ENCODE results near the gene MYCN. TPM values are rescaled to one million over a fixed set of nuclear protein-coding genes. Genes with fewer than 3 reads are reported as not detected.

MYCN gene
- polyA plus RNA-seq, 1 of the 3 experiments (the other 2 are of a cell fraction): 0.03 TPM

- H3F3A ChIP-seq (replicated peaks; ENCODE audit: insufficient read depth): no peaks in the 10 kb centered on the region
- no peak overlapping the region for H2AFZ ChIP-seq (ENCODE audit: low read depth)
- no peaks in the 10 kb centered on the region for H3K9me3 ChIP-seq
- H3K36me3 ChIP-seq (replicated peaks in 1 of 2; ENCODE audit: control insufficient read depth in 1 of 2, insufficient read depth in 2 of 2, low read length in 1 of 2): no peaks in the 10 kb centered on the region
- POLR2A ChIA-PET: interaction anchor here (1.3 to 1.8 kb wide), 4 partner anchors 96 to 546 kb away, joined by 4 to 6 read pairs (median 5); no protein-coding TSS in a partner anchor
- peak; percentile 82 for DNase-seq
- H3K9me2 ChIP-seq: no peaks in the 10 kb centered on the region
- WGBS (ENCODE audit: low lambda C conversion rate): 4% methylated on average over 13 of the region's 14 CpGs
- peak overlapping the region in 1 of 2 experiments; percentile 53; a peak in 2 of 4 replicates for H3K4me3 ChIP-seq (ENCODE audit: low read depth in 2 of 2, low read length in 1 of 2)
- no peak overlapping the region for H3K9ac ChIP-seq
- peaks cover 0 to 31% of the 10 kb centered on the region in 2 experiments; a peak in 2 of 4 replicates for H3K4me1 ChIP-seq (ENCODE audit: control insufficient read depth in 1 of 2, insufficient read depth in 2 of 2, low read depth in 1 of 2, low read length in 1 of 2)
- H3K4me2 ChIP-seq: no peak overlapping the region
- H4K20me1 ChIP-seq (ENCODE audit: insufficient read depth): no peaks in the 10 kb centered on the region
- H3K27me3 ChIP-seq (ENCODE audit: insufficient read depth): peaks cover 41% of the 10 kb centered on the region
- CTCF ChIA-PET: interaction anchor here (0.9 to 8.1 kb wide), 32 partner anchors 9 to 815 kb away, joined by 3 to 236 read pairs (median 5); no protein-coding TSS in a partner anchor
- no peaks in the 10 kb centered on the region for H3K79me2 ChIP-seq (ENCODE audit: insufficient read depth)
- peak overlapping the region in 1 of 2 experiments; percentile 77; a peak in 1 of 4 replicates for H3K27ac ChIP-seq (ENCODE audit: low read depth in 2 of 2, low read length in 1 of 2)
- TF ChIP-seq TEAD4 (IDR thresholded peaks at IDR 0.05; ENCODE audit: borderline replicate concordance, insufficient read depth): no peak
- TF ChIP-seq TCF12 (IDR thresholded peaks at IDR 0.05): no peak
- TF ChIP-seq RCOR1 (IDR thresholded peaks at IDR 0.05; ENCODE audit: low read length): no peak
- no peak; the same call in 1 of the 2 replicates for TF ChIP-seq RAD21 (IDR thresholded peaks at IDR 0.05; ENCODE audit: low read length)
- TF ChIP-seq REST (IDR thresholded peaks at IDR 0.05; ENCODE audit: low read depth, low read length): no peak
- no peak for TF ChIP-seq USF1 (IDR thresholded peaks at IDR 0.05; ENCODE audit: borderline replicate concordance, low read depth)
- no peak for TF ChIP-seq EZH2phosphoT487 (IDR thresholded peaks at IDR 0.05; ENCODE audit: borderline replicate concordance, low read depth)
- no peak for TF ChIP-seq JUND (IDR thresholded peaks at IDR 0.05)
- no peak for TF ChIP-seq SIN3A (IDR thresholded peaks at IDR 0.05; ENCODE audit: borderline replicate concordance, low read depth, low read length)
- no peak for TF ChIP-seq GABPA (IDR thresholded peaks at IDR 0.05; ENCODE audit: low read depth)
- TF ChIP-seq IRF3 (IDR thresholded peaks at IDR 0.05; ENCODE audit: low read depth, low read length): no peak
- TF ChIP-seq CTCF (IDR thresholded peaks at IDR 0.05): no peak
- no peak for TF ChIP-seq FOXJ3 (CRISPR knock-in tag; IDR thresholded peaks at IDR 0.05)
- TF ChIP-seq ZBTB33 (IDR thresholded peaks at IDR 0.05; ENCODE audit: borderline replicate concordance, low read depth): no peak
- TF ChIP-seq YY1 (IDR thresholded peaks at IDR 0.05; ENCODE audit: low read depth): no peak
- TF ChIP-seq POLR2AphosphoS5 (IDR thresholded peaks at IDR 0.05; ENCODE audit: low read depth, low read length): no peak
- no peak for TF ChIP-seq GATA2 (CRISPR knock-in tag; IDR thresholded peaks at IDR 0.05)
- TF ChIP-seq SMC3 (IDR thresholded peaks at IDR 0.05; ENCODE audit: low read depth, low read length): no peak
- no peak for TF ChIP-seq NFIC (IDR thresholded peaks at IDR 0.05; ENCODE audit: borderline replicate concordance)
Observed at GRCh38 chr2:15941481-15941850, 1.1 kb downstream of the MYCN start.
